GM21825 (cell line): Measurements from ENCODE around the gene CLEC17A.
"Not testable (repeated sequence)": the region's sequence is repeated elsewhere in the genome, so short reads cannot be mapped to it uniquely, and the experiment has no call there.

Experiments
- ATAC-seq: cut with Tn5 transposase; IDR thresholded peaks from one replicate; pipeline ENCODE4 v1.9.1; 2021; ENCODE audit warnings: mild to moderate bottlenecking, moderate library complexity; ENCODE audit not compliant: unreplicated experiment

Gene CLEC17A

DNA sequence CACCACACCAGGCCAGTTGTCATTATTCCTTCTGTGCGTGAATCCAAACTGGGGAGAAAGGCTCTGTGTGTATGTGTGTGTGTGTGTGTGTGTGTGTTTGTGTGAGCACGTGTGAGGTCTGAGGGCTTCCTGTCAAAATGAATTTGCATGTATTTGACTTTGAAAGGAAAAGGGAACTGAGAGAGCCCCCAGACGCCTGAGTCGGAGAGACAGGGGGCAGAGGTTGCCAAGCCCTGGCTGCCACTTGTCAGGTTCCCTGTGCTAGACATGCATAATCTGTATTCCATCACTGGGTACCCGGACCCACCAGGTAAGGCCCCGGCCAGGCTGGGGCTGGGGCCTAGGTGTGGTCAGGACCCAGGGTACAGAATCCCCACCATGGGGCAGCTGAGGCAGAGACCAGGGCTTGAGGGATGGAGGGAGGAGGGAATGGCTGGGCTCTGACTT, at the start of gene CLEC17A:
Gene CLEC17A (plus strand): TSS at position 191 of the 447 bp plus-strand sequence. CDS start 77 bp downstream, at position 268.
- ATAC-seq, result peak; percentile 23

- no peak for ATAC-seq
These were observed 49.4 kb upstream of the CLEC17A start for GRCh38 chr19:14533450-14533849.

DNA sequence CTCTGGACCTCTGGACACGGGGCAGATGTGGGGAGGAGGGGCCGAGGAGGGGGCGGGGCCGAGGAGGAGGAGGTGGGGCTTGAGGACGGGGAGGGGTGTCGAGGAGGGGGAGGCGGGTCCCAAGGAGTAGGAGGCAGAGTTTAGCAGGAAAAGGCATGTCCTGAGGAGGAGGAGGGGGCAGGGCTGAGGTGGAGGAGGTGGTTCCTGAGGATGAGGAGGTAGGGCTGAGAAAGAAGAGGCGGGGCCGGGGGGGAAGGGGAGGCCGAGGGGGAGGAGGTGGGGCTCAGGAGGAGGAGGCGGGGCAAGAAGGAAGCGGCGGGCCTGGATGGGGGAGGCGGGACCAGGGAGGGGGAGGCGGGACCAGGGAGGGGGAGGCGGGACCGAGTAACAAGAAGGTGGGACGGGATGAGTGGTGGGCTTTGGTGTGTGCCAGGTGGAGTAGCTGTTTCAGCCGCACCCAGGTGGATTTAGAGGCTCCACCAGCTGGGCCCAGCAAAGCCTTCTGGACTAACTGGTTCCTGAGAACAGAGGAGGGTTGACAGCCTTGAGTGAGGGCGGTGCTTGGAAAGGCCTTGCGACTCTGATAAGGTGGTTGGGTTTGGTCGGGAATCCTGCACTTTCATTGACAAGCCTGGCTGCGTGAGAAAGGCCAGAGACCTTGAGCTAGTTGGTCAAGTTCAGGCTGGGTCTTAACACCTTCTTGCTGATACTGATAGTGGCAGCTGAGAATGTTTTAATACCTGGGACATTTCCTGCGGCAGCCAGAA, 45.8 kb upstream of the CLEC17A start:
- no peak for ATAC-seq

GRCh38 chr19:14540741-14541525, 42.0 kb upstream of the CLEC17A start:
- no peak for ATAC-seq

GRCh38 chr19:14541979-14542378, 40.9 kb upstream of the CLEC17A start:
- ATAC-seq, result not testable (repeated sequence)

- ATAC-seq, result no peak
These were observed 40.1 kb upstream of the CLEC17A start for GRCh38 chr19:14542711-14543328.

- no peak for ATAC-seq
These were observed 38.8 kb upstream of the CLEC17A start for GRCh38 chr19:14544047-14544446.

DNA sequence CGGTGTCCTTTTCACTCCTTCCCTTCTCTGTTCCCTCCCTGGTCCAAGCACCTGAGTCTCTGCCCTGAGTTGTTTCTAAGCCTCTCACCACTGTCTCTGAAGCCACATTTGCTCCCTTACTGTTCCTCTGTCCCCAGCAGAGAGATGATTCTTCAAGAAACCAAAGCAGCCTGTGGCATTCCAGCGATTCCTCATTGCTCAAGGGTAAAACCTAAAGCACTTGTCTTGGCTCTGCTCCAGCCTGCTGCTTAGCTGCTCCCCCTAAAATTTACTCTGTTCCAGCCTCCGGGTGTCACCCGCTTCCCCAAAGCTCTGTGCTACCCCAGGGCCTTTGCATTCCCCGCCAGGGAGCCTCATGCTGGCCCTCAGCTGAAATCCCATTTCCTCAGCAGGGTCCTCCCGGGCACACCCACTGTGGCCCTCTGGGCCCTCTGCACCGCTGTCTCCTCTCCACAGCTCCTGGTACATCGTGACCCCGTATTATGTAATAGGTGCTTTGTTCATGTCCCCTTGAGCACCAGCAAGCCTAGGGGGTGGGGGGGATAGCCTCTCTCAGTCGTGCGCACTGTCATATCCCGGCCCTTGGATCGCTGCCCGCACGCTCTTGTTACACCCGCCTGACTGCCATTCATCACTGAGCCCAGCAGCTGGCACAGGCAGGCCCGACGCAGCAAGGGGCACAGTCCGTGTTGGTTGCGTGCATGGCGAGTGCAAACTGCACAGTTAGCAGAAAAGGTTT, 37.7 kb upstream of the CLEC17A start:
- ATAC-seq, result no peak

DNA sequence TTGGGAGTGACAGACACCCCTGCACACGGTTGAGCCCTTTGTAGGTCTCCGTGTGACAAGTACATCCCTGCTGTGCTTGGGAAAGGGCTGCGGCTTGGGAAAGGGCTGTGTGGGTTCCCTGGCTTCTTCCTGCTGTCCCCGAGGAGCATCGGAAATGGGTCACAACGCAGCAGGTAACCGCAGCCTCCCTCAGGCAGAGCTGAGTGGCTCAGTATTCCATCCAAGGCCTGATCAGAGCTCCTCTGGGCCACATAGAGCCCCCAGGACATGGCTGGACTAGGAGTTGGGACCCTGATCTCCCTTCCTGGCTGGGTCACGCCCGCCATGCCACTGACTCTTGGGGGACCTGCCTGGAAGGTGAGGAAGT, 37.2 kb upstream of the CLEC17A start:
- no peak for ATAC-seq

DNA sequence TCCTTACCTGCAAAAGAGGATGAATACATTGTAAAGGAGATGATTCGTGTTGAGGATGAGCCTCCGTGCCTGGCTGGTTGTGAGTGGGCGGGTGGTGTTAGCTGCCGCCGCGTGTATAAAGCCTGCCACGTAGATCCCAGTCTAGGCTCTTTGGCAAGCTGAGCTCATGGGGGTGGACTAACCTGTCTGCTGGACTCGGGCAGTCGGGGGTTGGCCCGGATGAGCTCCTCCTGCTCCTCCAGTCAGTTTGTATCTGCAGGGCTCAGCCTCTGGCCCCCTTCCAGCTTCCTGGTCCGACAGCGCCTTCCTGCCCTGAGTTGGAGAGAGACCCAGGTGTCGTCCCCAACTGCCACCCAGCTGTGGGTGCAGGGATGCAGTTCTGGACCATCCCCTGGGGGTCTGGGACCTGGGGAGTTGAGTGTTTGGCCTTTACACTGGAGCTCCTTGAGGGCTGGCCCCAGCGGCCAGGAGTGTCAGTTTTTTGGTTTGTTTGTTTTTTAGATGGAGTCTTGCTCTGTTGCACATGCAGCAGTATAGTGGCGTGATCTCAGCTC, 32.6 kb upstream of the CLEC17A start:
- no peak for ATAC-seq

DNA sequence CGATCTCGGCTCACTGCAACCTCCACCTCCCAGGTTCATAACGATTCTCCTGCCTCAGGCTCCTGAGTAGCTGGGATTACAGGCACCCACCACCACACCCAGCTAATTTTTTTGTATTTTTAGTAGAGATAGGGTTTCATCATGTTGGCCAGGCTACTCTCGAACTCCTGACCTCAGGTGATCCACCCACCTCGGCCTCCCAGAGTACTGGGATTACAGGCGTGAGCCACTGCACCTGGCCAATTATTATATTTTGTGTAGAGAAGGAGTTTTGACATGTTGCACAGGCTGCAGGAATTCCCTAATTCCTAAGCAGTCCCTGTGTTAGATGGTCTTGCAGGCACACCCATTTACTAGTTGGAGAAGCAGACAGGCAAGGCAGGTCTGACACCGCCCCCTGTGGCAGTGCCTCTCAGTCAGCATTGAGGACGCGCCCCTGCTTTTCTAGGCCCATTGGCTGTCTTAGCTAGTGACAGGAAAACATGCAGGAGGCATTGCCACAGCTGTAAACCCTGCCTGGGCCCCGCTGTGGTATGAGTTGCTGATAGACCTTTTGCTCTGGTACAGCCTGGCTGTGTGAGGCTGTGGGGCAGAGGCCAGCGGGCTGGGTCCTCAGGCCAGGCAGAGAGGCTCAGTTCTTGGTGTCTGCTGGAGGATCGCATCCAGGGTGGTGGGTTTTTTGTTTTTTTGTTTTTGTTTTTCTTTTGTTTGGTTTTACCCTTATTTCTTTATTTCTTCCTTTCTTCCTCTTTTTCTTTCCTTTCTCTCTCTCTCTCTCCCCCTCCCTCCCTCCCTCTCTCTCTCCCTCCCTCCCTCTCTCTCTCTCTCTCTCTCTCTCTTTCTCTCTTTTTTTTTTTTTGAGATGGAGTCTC, 31.5 kb upstream of the CLEC17A start:
- ATAC-seq, result not testable (repeated sequence)

- not testable (repeated sequence) for ATAC-seq
These were observed 30.9 kb upstream of the CLEC17A start for GRCh38 chr19:14552006-14552360.

- no peak for ATAC-seq
These were observed 29.6 kb upstream of the CLEC17A start for GRCh38 chr19:14553042-14553938.

DNA sequence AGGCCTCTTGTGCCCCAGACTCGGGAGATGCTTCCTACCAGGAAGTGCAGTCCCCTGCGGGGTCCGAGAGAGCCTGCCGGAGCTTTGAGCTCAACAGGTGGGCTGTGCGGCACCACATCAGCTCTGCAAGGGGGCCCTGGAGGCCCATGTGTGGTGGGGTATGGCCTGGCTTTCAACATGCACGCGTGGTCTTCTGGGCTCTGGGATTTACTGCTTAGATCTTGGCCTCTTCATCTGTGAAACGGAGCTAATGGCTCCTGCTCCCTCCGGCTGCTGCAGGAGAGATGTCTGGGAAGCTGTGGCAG, 29.0 kb upstream of the CLEC17A start:
- no peak for ATAC-seq

DNA sequence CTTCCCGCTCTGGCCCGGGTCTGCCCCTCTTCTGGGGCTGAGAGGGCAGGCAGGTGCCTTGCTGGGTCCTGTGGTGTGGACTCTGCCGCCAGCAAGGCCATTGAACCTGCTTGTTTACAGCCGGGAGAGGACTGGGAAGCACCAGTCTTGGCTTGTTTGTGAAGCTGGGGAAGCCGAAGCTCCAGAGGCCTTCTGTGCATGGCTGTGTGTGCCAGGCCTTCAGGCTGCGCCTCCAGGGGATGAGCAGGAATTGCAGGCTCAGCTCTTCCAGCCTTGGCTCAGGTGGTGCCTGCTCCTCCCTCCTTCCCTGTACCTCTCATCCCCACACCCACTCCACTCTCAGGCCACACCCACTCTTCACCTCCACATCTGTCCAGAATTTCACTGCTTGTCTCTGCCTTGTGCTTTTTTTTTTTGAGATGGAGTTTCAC, 28.5 kb upstream of the CLEC17A start:
- ATAC-seq, result no peak

DNA sequence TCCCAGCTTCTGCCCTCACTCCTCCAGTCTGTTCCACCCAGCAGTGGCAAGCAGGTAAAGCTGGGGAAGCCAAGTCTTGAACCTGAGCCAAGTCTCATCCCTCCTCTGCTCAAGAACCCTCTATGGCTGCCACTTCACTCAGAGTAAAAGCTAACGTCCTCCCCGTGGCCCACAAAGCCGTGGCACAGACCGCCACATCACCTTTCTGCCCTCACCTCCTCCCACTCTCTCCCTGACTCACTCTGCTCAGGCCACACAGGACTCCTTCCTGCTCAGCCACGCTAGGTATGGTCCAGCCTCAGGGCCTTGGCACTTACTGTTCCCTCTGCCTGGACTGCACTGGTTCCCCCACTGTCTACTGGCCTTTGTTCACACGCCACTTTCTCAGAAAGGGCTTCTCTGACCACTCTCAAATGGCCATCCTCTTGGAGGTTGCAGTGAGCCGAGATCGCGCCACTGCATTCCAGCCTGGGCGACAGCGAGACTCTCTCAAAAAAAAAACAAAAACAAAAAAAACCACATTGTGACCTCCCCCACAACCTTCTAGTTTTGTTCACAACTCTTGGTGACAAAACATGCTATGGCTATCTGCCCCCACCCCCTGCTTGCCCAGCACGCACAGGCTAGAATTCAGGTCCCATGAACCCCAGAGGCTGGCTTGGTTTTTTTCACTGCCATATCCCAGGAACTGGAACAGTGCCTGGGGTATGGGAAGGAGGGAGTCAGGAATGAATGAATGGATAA, 26.8 kb upstream of the CLEC17A start:
- no peak for ATAC-seq

DNA sequence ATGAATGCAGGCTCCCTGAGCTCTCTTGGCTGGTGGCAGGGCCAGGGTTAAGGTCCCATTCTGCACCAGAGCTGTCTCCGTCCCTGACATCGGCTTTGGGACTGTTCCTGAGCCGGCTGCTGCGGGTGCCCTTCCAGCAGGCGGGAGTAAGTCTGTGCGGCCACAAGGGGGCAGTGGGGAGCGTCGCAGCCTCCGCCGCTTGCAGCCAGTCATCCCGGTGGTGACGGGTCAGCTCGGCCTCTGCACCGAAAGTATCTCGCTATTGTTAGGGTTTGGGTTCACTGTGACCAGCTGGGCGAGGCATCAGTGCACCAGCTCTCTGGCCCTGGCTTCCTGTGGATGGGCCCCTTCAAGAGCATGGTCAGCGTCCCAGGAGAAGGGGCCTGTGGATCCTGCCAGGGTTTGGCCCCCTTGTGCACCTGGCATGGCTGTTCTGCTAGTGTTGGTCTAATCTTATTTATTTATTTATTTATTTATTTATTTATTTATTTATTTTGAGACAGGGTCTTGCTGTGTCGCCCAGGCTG, 26.2 kb upstream of the CLEC17A start:
- ATAC-seq, result peak; percentile 56
